IMR-90 (cell line): ENCODE measurements around the gene RNF123. TPM values are rescaled to one million over a fixed set of nuclear protein-coding genes. Genes with fewer than 3 reads are reported as not detected.

ENCODE experiments used
- ATAC-seq: fragments of 200-7000 bp; cut with Tn5 transposase; 2 replicates; pipeline ENCODE4 v1.9.1; 2020; ENCODE audit warnings: low read depth, mild to moderate bottlenecking, moderate library complexity
- BruUV-seq: library from RNA; stranded (reverse); fragments of 400-500 nt; replicated peaks from 2 replicates; lab custom pipeline; 2021; lab: Mats Ljungman, UMichigan
- CTCF ChIA-PET: fragments of 300-600 bp; formaldehyde crosslinking; extraction: SDS; loops from one replicate; lab custom pipeline; 2021; ENCODE audit warnings: antibody characterized with exemption; lab: Yijun Ruan, JAX
- POLR2A ChIA-PET: fragments of 300-600 bp; sonication (Branson Sonifier 250); formaldehyde crosslinking; loops from one replicate; lab custom pipeline; 2022; ENCODE audit warnings: antibody characterized with exemption; ENCODE audit not compliant: unreplicated experiment; lab: Charles Lee
- DNase-seq: peaks from one replicate; pipeline ENCODE4 v3.0.0; 2013
- H2AFZ ChIP-seq: replicated peaks from 2 replicates; pipeline ENCODE3; 2013; ENCODE audit warnings: low read length, mild to moderate bottlenecking; ENCODE audit not compliant: poor library complexity
- H2AK5ac ChIP-seq: 2 replicates; pipeline ENCODE4 v1.6.1; 2013; ENCODE audit warnings: low read depth, low read length, inconsistent platforms
- H2AK9ac ChIP-seq: replicated peaks from 2 replicates; pipeline ENCODE3; 2013; ENCODE audit warnings: mild to moderate bottlenecking, low read depth, low read length, moderate library complexity; ENCODE audit not compliant: poor library complexity
- H2BK120ac ChIP-seq: 2 replicates; pipeline ENCODE4 v1.6.1; 2013; ENCODE audit warnings: low read depth, low read length, inconsistent platforms
- H2BK15ac ChIP-seq: 3 replicates; pipeline ENCODE4 v1.6.1; 2013; ENCODE audit warnings: low read depth, low read length, inconsistent platforms
- H2BK20ac ChIP-seq: 2 replicates; pipeline ENCODE4 v1.6.1; 2013; ENCODE audit warnings: low read depth, mild to moderate bottlenecking, inconsistent platforms, low read length, moderate library complexity
- H2BK5ac ChIP-seq: 2 replicates; pipeline ENCODE4 v1.6.1; 2013; ENCODE audit warnings: mild to moderate bottlenecking, low read depth, low read length, inconsistent platforms; ENCODE audit not compliant: poor library complexity, severe bottlenecking
- H3K14ac ChIP-seq: replicated peaks from 2 replicates; pipeline ENCODE4 v1.6.1; 2013; ENCODE audit warnings: low read depth, low read length, inconsistent platforms
- H3K18ac ChIP-seq: 2 replicates; pipeline ENCODE4 v1.6.1; 2013; ENCODE audit warnings: low read depth, low read length, control low read depth
- H3K23ac ChIP-seq: 2 replicates; pipeline ENCODE4 v1.6.1; 2013; ENCODE audit warnings: low read depth, low read length, inconsistent platforms
- H3K27ac ChIP-seq: 2 replicates; pipeline ENCODE4 v1.5.1; 2013; ENCODE audit warnings: mild to moderate bottlenecking, control low read depth, low read length; ENCODE audit not compliant: insufficient read depth
- H3K27me3 ChIP-seq: 2 replicates; pipeline ENCODE4 v1.6.1; 2013; ENCODE audit warnings: low read length; ENCODE audit not compliant: control insufficient read depth, insufficient read depth
- H3K36me3 ChIP-seq: 2 replicates; pipeline ENCODE4 v1.6.1; 2013; ENCODE audit warnings: low read length, mixed read lengths; ENCODE audit not compliant: control insufficient read depth, insufficient read depth
- H3K4ac ChIP-seq: 2 replicates; pipeline ENCODE4 v1.6.1; 2013; ENCODE audit warnings: low read depth, low read length, inconsistent platforms
- H3K4me1 ChIP-seq: 2 replicates; pipeline ENCODE4 v1.6.1; 2013; ENCODE audit warnings: low read length, mixed read lengths; ENCODE audit not compliant: control insufficient read depth, insufficient read depth
- H3K4me2 ChIP-seq: 2 replicates; pipeline ENCODE4 v1.6.1; 2013; ENCODE audit warnings: low read depth, mild to moderate bottlenecking, control low read depth, low read length, moderate library complexity
- H3K4me3 ChIP-seq: 2 replicates; pipeline ENCODE4 v1.5.1; 2013; ENCODE audit warnings: low read depth, mild to moderate bottlenecking, control low read depth, low read length, moderate library complexity; ENCODE audit not compliant: insufficient read depth
- H3K56ac ChIP-seq: 2 replicates; pipeline ENCODE4 v1.6.1; 2013; ENCODE audit warnings: low read length, inconsistent platforms; ENCODE audit not compliant: insufficient read depth; ENCODE audit errors: extremely low read depth
- H3K79me1 ChIP-seq, 2 experiments: 2 replicates each; pipeline ENCODE4 v1.6.1; 2013; ENCODE audit warnings: low read length in 2 of 2, inconsistent platforms in 1 of 2, low read depth in 1 of 2
- H3K9ac ChIP-seq: 2 replicates; pipeline ENCODE4 v1.6.1; 2013; ENCODE audit warnings: low read depth, low read length, control low read depth
- H3K9me1 ChIP-seq: 2 replicates; pipeline ENCODE4 v1.6.1; 2013; ENCODE audit warnings: low read length, inconsistent platforms; ENCODE audit not compliant: insufficient read depth
- H3K9me3 ChIP-seq: 2 replicates; pipeline ENCODE4 v1.6.1; 2013; ENCODE audit warnings: low read length; ENCODE audit not compliant: control insufficient read depth, insufficient read depth
- H4K20me1 ChIP-seq: 2 replicates; pipeline ENCODE4 v1.6.1; 2013; ENCODE audit warnings: low read length, inconsistent platforms; ENCODE audit not compliant: insufficient read depth
- H4K5ac ChIP-seq: 2 replicates; pipeline ENCODE4 v1.6.1; 2013; ENCODE audit warnings: mild to moderate bottlenecking, low read depth, low read length, control low read depth
- H4K8ac ChIP-seq, 2 experiments: 2 replicates each; pipeline ENCODE4 v1.6.1; 2013; ENCODE audit warnings: low read depth in 2 of 2, low read length in 2 of 2, control low read depth in 1 of 2, inconsistent platforms in 1 of 2
- H4K91ac ChIP-seq: 2 replicates; pipeline ENCODE4 v1.6.1; 2013; ENCODE audit warnings: low read depth, low read length, inconsistent platforms; ENCODE audit not compliant: insufficient read depth
- MXI1 ChIP-seq: IDR thresholded peaks from 2 replicates; pipeline ENCODE4 v1.6.1; 2012; ENCODE audit warnings: low read depth, mild to moderate bottlenecking, low read length, moderate library complexity, borderline replicate concordance
- POLR2A ChIP-seq: IDR thresholded peaks from 2 replicates; pipeline ENCODE4 v1.6.1; 2012; ENCODE audit warnings: mild to moderate bottlenecking, low read depth, low read length
- RCOR1 ChIP-seq: IDR thresholded peaks from 2 replicates; pipeline ENCODE4 v1.6.1; 2012; ENCODE audit warnings: mild to moderate bottlenecking, low read length, improper control_type of control experiment; ENCODE audit not compliant: insufficient replicate concordance
- RFX5 ChIP-seq: IDR thresholded peaks from 2 replicates; pipeline ENCODE4 v1.8.0; 2012; ENCODE audit warnings: low read depth, mild to moderate bottlenecking, low read length, moderate library complexity
- WGBS, 2 experiments: methylation state at CpG; one replicate each; pipeline versions ENCODE4 v1.1.5 to v1.1.7; 2013; ENCODE audit warnings: missing lambda C conversion rate in 2 of 2; ENCODE audit not compliant: insufficient read length in 1 of 2; ENCODE audit errors: extremely low coverage in 2 of 2; 5-methylcytosine and 5-hydroxymethylcytosine counted together
- dilution Hi-C: fragments of 300-500 bp; cut with HindIII; formaldehyde crosslinking; loops from one replicate; pipeline ENCODE4 v1.14.3; 2018; ENCODE audit warnings: low sequenced_read_pairs; ENCODE audit not compliant: unreplicated experiment
- in situ Hi-C: fragments of 300-500 bp; cut with MboI; formaldehyde crosslinking; loops from 3 replicates; pipeline ENCODE4 v1.14.3; 2019; ENCODE audit warnings: low sequenced_read_pairs, inconsistent platforms, mixed read lengths
- intact Hi-C: fragments of 100-400 bp; cut with micrococcal nuclease; formaldehyde crosslinking; loops from 2 replicates; pipeline ENCODE4 v1.10.0; 2022
- polyA plus RNA-seq, 3 experiments: library from polyadenylated mRNA; depleted of rRNA; stranded (reverse); fragments of >200 nt; gene quantifications; 2 replicates each; pipeline ENCODE4 v1.2.3, GENCODE V29; 2012; ENCODE audit warnings: low replicate concordance in 1 of 3
- total RNA-seq: library from RNA; depleted of rRNA; stranded (reverse); fragments of >200 nt; gene quantifications from 2 replicates; pipeline ENCODE4 v1.2.3, GENCODE V29; 2012

RNF123 gene
- total and polyA plus RNA-seq, 2 of the 4 experiments (the other 2 are of a cell fraction) = 13.4 to 37.7 TPM

GRCh38 chr3:49733551-49733950, 44.2 kb downstream of the RNF123 start:
- ATAC-seq (no peak), DNase-seq (no peak)
- H4K91ac ChIP-seq = no peak overlapping the region
- no peak overlapping the region for H3K18ac ChIP-seq
- H3K4ac ChIP-seq = no peak overlapping the region
- no peak overlapping the region for H3K27ac ChIP-seq
- dilution Hi-C loops = no loop called here
- ChIA-PET POLR2A (no interaction called here), CTCF (no interaction called here)
- H3K79me1 ChIP-seq = peaks cover 9 to 52% of the 10 kb centered on the region in 2 experiments
- H3K56ac ChIP-seq = no peak overlapping the region
- WGBS, 2 experiments = no CpG with 5 or more reads among the region's 1 CpG
- H4K5ac ChIP-seq = no peak overlapping the region
- intact Hi-C loops = no loop called here
- no peaks in the 10 kb centered on the region for H3K9me3 ChIP-seq
- no peak overlapping the region for H3K4me2 ChIP-seq
- H3K9ac ChIP-seq = no peak overlapping the region
- no peak overlapping the region for H4K8ac ChIP-seq
- H3K27me3 ChIP-seq = no peaks in the 10 kb centered on the region
- H4K20me1 ChIP-seq = peaks cover 16% of the 10 kb centered on the region; the same call in 1 of the 2 replicates
- no peak overlapping the region for H2AFZ ChIP-seq
- peaks cover 49% of the 10 kb centered on the region for H3K36me3 ChIP-seq
- in situ Hi-C loops = no loop called here
- H2BK15ac ChIP-seq = no peak overlapping the region
- no TSS peak for BruUV-seq
- H2BK20ac ChIP-seq = no peak overlapping the region
- no peak overlapping the region for H2AK5ac ChIP-seq
- TF ChIP-seq RFX5 (no peak), POLR2A (no peak), RCOR1 (no peak), MXI1 (no peak)
- no peak overlapping the region for H2BK120ac ChIP-seq
- H3K23ac ChIP-seq = no peak overlapping the region
- H3K4me3 ChIP-seq = no peak overlapping the region
- no peak overlapping the region for H3K14ac ChIP-seq
- H3K4me1 ChIP-seq = no peaks in the 10 kb centered on the region
- no peak overlapping the region for H2AK9ac ChIP-seq
- H2BK5ac ChIP-seq = no peak overlapping the region
- peaks cover 18% of the 10 kb centered on the region for H3K9me1 ChIP-seq
